IMR-90 (cell line): ENCODE measurements around the gene EPHA6. TPM values are rescaled to one million over a fixed set of nuclear protein-coding genes. Genes with fewer than 3 reads are reported as not detected.

Source experiments
- ATAC-seq: fragments of 200-7000 bp; cut with Tn5 transposase; 2 replicates; pipeline ENCODE4 v1.9.1; 2020; ENCODE audit warnings: low read depth, mild to moderate bottlenecking, moderate library complexity
- BruUV-seq: library from RNA; stranded (reverse); fragments of 400-500 nt; replicated peaks from 2 replicates; lab custom pipeline; 2021; lab: Mats Ljungman, UMichigan
- CTCF ChIA-PET: fragments of 300-600 bp; formaldehyde crosslinking; extraction: SDS; loops from one replicate; lab custom pipeline; 2021; ENCODE audit warnings: antibody characterized with exemption; lab: Yijun Ruan, JAX
- POLR2A ChIA-PET: fragments of 300-600 bp; sonication (Branson Sonifier 250); formaldehyde crosslinking; loops from one replicate; lab custom pipeline; 2022; ENCODE audit warnings: antibody characterized with exemption; ENCODE audit not compliant: unreplicated experiment; lab: Charles Lee
- DNase-seq: peaks from one replicate; pipeline ENCODE4 v3.0.0; 2013
- H2AFZ ChIP-seq: replicated peaks from 2 replicates; pipeline ENCODE3; 2013; ENCODE audit warnings: low read length, mild to moderate bottlenecking; ENCODE audit not compliant: poor library complexity
- H2AK5ac ChIP-seq: 2 replicates; pipeline ENCODE4 v1.6.1; 2013; ENCODE audit warnings: low read depth, low read length, inconsistent platforms
- H2AK9ac ChIP-seq: replicated peaks from 2 replicates; pipeline ENCODE3; 2013; ENCODE audit warnings: mild to moderate bottlenecking, low read depth, low read length, moderate library complexity; ENCODE audit not compliant: poor library complexity
- H2BK120ac ChIP-seq: 2 replicates; pipeline ENCODE4 v1.6.1; 2013; ENCODE audit warnings: low read depth, low read length, inconsistent platforms
- H2BK15ac ChIP-seq: 3 replicates; pipeline ENCODE4 v1.6.1; 2013; ENCODE audit warnings: low read depth, low read length, inconsistent platforms
- H2BK20ac ChIP-seq: 2 replicates; pipeline ENCODE4 v1.6.1; 2013; ENCODE audit warnings: low read depth, mild to moderate bottlenecking, inconsistent platforms, low read length, moderate library complexity
- H2BK5ac ChIP-seq: 2 replicates; pipeline ENCODE4 v1.6.1; 2013; ENCODE audit warnings: mild to moderate bottlenecking, low read depth, low read length, inconsistent platforms; ENCODE audit not compliant: poor library complexity, severe bottlenecking
- H3K14ac ChIP-seq: replicated peaks from 2 replicates; pipeline ENCODE4 v1.6.1; 2013; ENCODE audit warnings: low read depth, low read length, inconsistent platforms
- H3K18ac ChIP-seq: 2 replicates; pipeline ENCODE4 v1.6.1; 2013; ENCODE audit warnings: low read depth, low read length, control low read depth
- H3K23ac ChIP-seq: 2 replicates; pipeline ENCODE4 v1.6.1; 2013; ENCODE audit warnings: low read depth, low read length, inconsistent platforms
- H3K27ac ChIP-seq: 2 replicates; pipeline ENCODE4 v1.5.1; 2013; ENCODE audit warnings: mild to moderate bottlenecking, control low read depth, low read length; ENCODE audit not compliant: insufficient read depth
- H3K27me3 ChIP-seq: 2 replicates; pipeline ENCODE4 v1.6.1; 2013; ENCODE audit warnings: low read length; ENCODE audit not compliant: control insufficient read depth, insufficient read depth
- H3K36me3 ChIP-seq: 2 replicates; pipeline ENCODE4 v1.6.1; 2013; ENCODE audit warnings: low read length, mixed read lengths; ENCODE audit not compliant: control insufficient read depth, insufficient read depth
- H3K4ac ChIP-seq: 2 replicates; pipeline ENCODE4 v1.6.1; 2013; ENCODE audit warnings: low read depth, low read length, inconsistent platforms
- H3K4me1 ChIP-seq: 2 replicates; pipeline ENCODE4 v1.6.1; 2013; ENCODE audit warnings: low read length, mixed read lengths; ENCODE audit not compliant: control insufficient read depth, insufficient read depth
- H3K4me2 ChIP-seq: 2 replicates; pipeline ENCODE4 v1.6.1; 2013; ENCODE audit warnings: low read depth, mild to moderate bottlenecking, control low read depth, low read length, moderate library complexity
- H3K4me3 ChIP-seq: 2 replicates; pipeline ENCODE4 v1.5.1; 2013; ENCODE audit warnings: low read depth, mild to moderate bottlenecking, control low read depth, low read length, moderate library complexity; ENCODE audit not compliant: insufficient read depth
- H3K56ac ChIP-seq: 2 replicates; pipeline ENCODE4 v1.6.1; 2013; ENCODE audit warnings: low read length, inconsistent platforms; ENCODE audit not compliant: insufficient read depth; ENCODE audit errors: extremely low read depth
- H3K79me1 ChIP-seq, 2 experiments: 2 replicates each; pipeline ENCODE4 v1.6.1; 2013; ENCODE audit warnings: low read length in 2 of 2, inconsistent platforms in 1 of 2, low read depth in 1 of 2
- H3K9ac ChIP-seq: 2 replicates; pipeline ENCODE4 v1.6.1; 2013; ENCODE audit warnings: low read depth, low read length, control low read depth
- H3K9me1 ChIP-seq: 2 replicates; pipeline ENCODE4 v1.6.1; 2013; ENCODE audit warnings: low read length, inconsistent platforms; ENCODE audit not compliant: insufficient read depth
- H3K9me3 ChIP-seq: 2 replicates; pipeline ENCODE4 v1.6.1; 2013; ENCODE audit warnings: low read length; ENCODE audit not compliant: control insufficient read depth, insufficient read depth
- H4K20me1 ChIP-seq: 2 replicates; pipeline ENCODE4 v1.6.1; 2013; ENCODE audit warnings: low read length, inconsistent platforms; ENCODE audit not compliant: insufficient read depth
- H4K5ac ChIP-seq: 2 replicates; pipeline ENCODE4 v1.6.1; 2013; ENCODE audit warnings: mild to moderate bottlenecking, low read depth, low read length, control low read depth
- H4K8ac ChIP-seq, 2 experiments: 2 replicates each; pipeline ENCODE4 v1.6.1; 2013; ENCODE audit warnings: low read depth in 2 of 2, low read length in 2 of 2, control low read depth in 1 of 2, inconsistent platforms in 1 of 2
- H4K91ac ChIP-seq: 2 replicates; pipeline ENCODE4 v1.6.1; 2013; ENCODE audit warnings: low read depth, low read length, inconsistent platforms; ENCODE audit not compliant: insufficient read depth
- BHLHE40 ChIP-seq: fragments of 150-350 bp; IDR thresholded peaks from 2 replicates; pipeline ENCODE4 v1.6.1; 2016; ENCODE audit warnings: mild to moderate bottlenecking, low read depth, low read length
- CEBPB ChIP-seq: IDR thresholded peaks from 2 replicates; pipeline ENCODE4 v1.6.1; 2012; ENCODE audit warnings: low read depth, low read length, improper control_type of control experiment
- FOS ChIP-seq: fragments of 150-350 bp; IDR thresholded peaks from 2 replicates; pipeline ENCODE4 v1.6.1; 2016; ENCODE audit warnings: low read depth, low read length
- MAZ ChIP-seq: IDR thresholded peaks from 2 replicates; pipeline ENCODE4 v1.6.1; 2012; ENCODE audit warnings: low read depth, mild to moderate bottlenecking, low read length, improper control_type of control experiment, moderate library complexity, borderline replicate concordance
- MXI1 ChIP-seq: IDR thresholded peaks from 2 replicates; pipeline ENCODE4 v1.6.1; 2012; ENCODE audit warnings: low read depth, mild to moderate bottlenecking, low read length, moderate library complexity, borderline replicate concordance
- NFE2L2 ChIP-seq: fragments of 150-350 bp; IDR thresholded peaks from 2 replicates; pipeline ENCODE4 v1.6.1; 2016; ENCODE audit warnings: low read depth, mild to moderate bottlenecking, low read length
- RAD21 ChIP-seq: IDR thresholded peaks from 2 replicates; pipeline ENCODE4 v1.6.1; 2012; ENCODE audit warnings: low read length, improper control_type of control experiment
- RCOR1 ChIP-seq: IDR thresholded peaks from 2 replicates; pipeline ENCODE4 v1.6.1; 2012; ENCODE audit warnings: mild to moderate bottlenecking, low read length, improper control_type of control experiment; ENCODE audit not compliant: insufficient replicate concordance
- RFX5 ChIP-seq: IDR thresholded peaks from 2 replicates; pipeline ENCODE4 v1.8.0; 2012; ENCODE audit warnings: low read depth, mild to moderate bottlenecking, low read length, moderate library complexity
- SMC3 ChIP-seq: fragments of 150-350 bp; IDR thresholded peaks from 2 replicates; pipeline ENCODE4 v1.6.1; 2016; ENCODE audit warnings: low read depth, mild to moderate bottlenecking, antibody characterized with exemption, low read length, moderate library complexity
- dilution Hi-C: fragments of 300-500 bp; cut with HindIII; formaldehyde crosslinking; loops from one replicate; pipeline ENCODE4 v1.14.3; 2018; ENCODE audit warnings: low sequenced_read_pairs; ENCODE audit not compliant: unreplicated experiment
- in situ Hi-C: fragments of 300-500 bp; cut with MboI; formaldehyde crosslinking; loops from 3 replicates; pipeline ENCODE4 v1.14.3; 2019; ENCODE audit warnings: low sequenced_read_pairs, inconsistent platforms, mixed read lengths
- intact Hi-C: fragments of 100-400 bp; cut with micrococcal nuclease; formaldehyde crosslinking; loops from 2 replicates; pipeline ENCODE4 v1.10.0; 2022
- polyA plus RNA-seq, 3 experiments: library from polyadenylated mRNA; depleted of rRNA; stranded (reverse); fragments of >200 nt; gene quantifications; 2 replicates each; pipeline ENCODE4 v1.2.3, GENCODE V29; 2012; ENCODE audit warnings: low replicate concordance in 1 of 3
- total RNA-seq: library from RNA; depleted of rRNA; stranded (reverse); fragments of >200 nt; gene quantifications from 2 replicates; pipeline ENCODE4 v1.2.3, GENCODE V29; 2012
- TF ChIP-seq, protein P1 (sequence below): fragments of 150-350 bp; IDR thresholded peaks from 2 replicates; pipeline ENCODE4 v1.6.1; 2016; ENCODE audit warnings: low read depth, mild to moderate bottlenecking, low read length, moderate library complexity, borderline replicate concordance
- TF ChIP-seq, protein P2 (sequence below): conservative IDR thresholded peaks from 2 replicates; pipeline ENCODE4 v1.5.1; 2012; ENCODE audit warnings: mild to moderate bottlenecking, low read depth, low read length, improper control_type of control experiment

EPHA6 gene
- total and polyA plus RNA-seq, 2 of the 4 experiments (the other 2 are of a cell fraction) = not detected

DNA sequence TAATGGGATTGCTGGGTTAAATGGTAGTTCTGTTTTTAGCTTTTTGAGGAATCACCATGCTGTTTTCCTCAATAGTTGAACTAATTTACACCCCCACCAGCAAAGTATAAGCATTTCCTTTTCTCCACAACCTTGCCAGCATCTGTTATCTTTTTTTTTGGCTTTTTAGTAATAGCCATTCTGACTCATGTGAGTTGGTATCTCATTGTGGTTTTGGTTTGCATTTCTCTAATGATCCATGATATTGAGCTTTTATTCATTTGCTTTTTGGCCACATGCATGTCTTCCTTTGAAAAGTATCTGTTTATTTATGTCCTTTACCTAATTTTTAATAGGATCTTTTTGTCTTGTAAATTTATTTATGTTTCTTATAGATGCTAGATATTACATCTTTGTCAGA, 288.2 kb downstream of the EPHA6 start:
- Histone ChIP-seq H2BK20ac (no peak overlapping the region), H4K20me1 (no peaks in the 10 kb centered on the region), H2BK120ac (no peak overlapping the region), H3K9me1 (no peaks in the 10 kb centered on the region), H3K56ac (no peak overlapping the region), H3K14ac (no peak overlapping the region), H2BK5ac (no peak overlapping the region), H3K27me3 (no peaks in the 10 kb centered on the region), H3K36me3 (no peaks in the 10 kb centered on the region), H3K4me1 (no peaks in the 10 kb centered on the region), H4K91ac (no peak overlapping the region), H3K4ac (no peak overlapping the region), H3K18ac (no peak overlapping the region), H2BK15ac (no peak overlapping the region), H3K4me3 (no peak overlapping the region), H4K8ac (no peak overlapping the region), H3K27ac (no peak overlapping the region), H3K79me1 (no peaks in the 10 kb centered on the region), H3K4me2 (no peak overlapping the region), H2AFZ (no peak overlapping the region), H4K5ac (no peak overlapping the region), H3K23ac (no peak overlapping the region), H2AK9ac (no peak overlapping the region), H3K9me3 (peaks cover 4% of the 10 kb centered on the region), H3K9ac (no peak overlapping the region), H2AK5ac (no peak overlapping the region)
- BruUV-seq = no TSS peak
- TF ChIP-seq RCOR1 (no peak), CEBPB (no peak), RFX5 (no peak), FOS (no peak), MXI1 (no peak), SMC3 (no peak), MAZ (no peak), NFE2L2 (no peak), RAD21 (no peak), BHLHE40 (no peak)
- TF ChIP-seq, protein P1, sequence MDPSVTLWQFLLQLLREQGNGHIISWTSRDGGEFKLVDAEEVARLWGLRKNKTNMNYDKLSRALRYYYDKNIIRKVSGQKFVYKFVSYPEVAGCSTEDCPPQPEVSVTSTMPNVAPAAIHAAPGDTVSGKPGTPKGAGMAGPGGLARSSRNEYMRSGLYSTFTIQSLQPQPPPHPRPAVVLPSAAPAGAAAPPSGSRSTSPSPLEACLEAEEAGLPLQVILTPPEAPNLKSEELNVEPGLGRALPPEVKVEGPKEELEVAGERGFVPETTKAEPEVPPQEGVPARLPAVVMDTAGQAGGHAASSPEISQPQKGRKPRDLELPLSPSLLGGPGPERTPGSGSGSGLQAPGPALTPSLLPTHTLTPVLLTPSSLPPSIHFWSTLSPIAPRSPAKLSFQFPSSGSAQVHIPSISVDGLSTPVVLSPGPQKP = no peak
- TF ChIP-seq, protein P2, sequence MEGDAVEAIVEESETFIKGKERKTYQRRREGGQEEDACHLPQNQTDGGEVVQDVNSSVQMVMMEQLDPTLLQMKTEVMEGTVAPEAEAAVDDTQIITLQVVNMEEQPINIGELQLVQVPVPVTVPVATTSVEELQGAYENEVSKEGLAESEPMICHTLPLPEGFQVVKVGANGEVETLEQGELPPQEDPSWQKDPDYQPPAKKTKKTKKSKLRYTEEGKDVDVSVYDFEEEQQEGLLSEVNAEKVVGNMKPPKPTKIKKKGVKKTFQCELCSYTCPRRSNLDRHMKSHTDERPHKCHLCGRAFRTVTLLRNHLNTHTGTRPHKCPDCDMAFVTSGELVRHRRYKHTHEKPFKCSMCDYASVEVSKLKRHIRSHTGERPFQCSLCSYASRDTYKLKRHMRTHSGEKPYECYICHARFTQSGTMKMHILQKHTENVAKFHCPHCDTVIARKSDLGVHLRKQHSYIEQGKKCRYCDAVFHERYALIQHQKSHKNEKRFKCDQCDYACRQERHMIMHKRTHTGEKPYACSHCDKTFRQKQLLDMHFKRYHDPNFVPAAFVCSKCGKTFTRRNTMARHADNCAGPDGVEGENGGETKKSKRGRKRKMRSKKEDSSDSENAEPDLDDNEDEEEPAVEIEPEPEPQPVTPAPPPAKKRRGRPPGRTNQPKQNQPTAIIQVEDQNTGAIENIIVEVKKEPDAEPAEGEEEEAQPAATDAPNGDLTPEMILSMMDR = no peak
- dilution Hi-C loops (no loop called here), intact Hi-C loops (no loop called here), in situ Hi-C loops (no loop called here)
- POLR2A ChIA-PET = no interaction called here
- no peak for DNase-seq
- ATAC-seq = no peak
- CTCF ChIA-PET = no interaction called here
